Effector memory CD4-positive, alpha-beta T cell (primary cell): ENCODE measurements around the gene VMA21.

Experiments used
- DNase-seq, 3 donors: peaks; one replicate each; pipeline ENCODE4 v3.0.0-alpha.2; 2020
- H3K27ac ChIP-seq: 2 replicates; pipeline ENCODE4 v1.7.0; 2013; ENCODE audit warnings: mild to moderate bottlenecking, low read length, moderate library complexity; ENCODE audit not compliant: insufficient read depth, poor library complexity, severe bottlenecking
- H3K27me3 ChIP-seq: replicated peaks from 2 replicates; pipeline ENCODE4 v1.7.0; 2013; ENCODE audit warnings: mild to moderate bottlenecking, low read length; ENCODE audit not compliant: insufficient read depth, control insufficient read depth, poor library complexity, severe bottlenecking
- H3K36me3 ChIP-seq: 2 replicates; pipeline ENCODE4 v1.7.0; 2013; ENCODE audit warnings: mild to moderate bottlenecking, low read length, moderate library complexity; ENCODE audit not compliant: control insufficient read depth, insufficient read depth
- H3K4me1 ChIP-seq: 2 replicates; pipeline ENCODE4 v1.7.0; 2013; ENCODE audit warnings: low read length, mild to moderate bottlenecking; ENCODE audit not compliant: control insufficient read depth, insufficient read depth, poor library complexity, severe bottlenecking
- H3K4me3 ChIP-seq: 2 replicates; pipeline ENCODE4 v1.7.0; 2013; ENCODE audit warnings: low read length, low read depth, mild to moderate bottlenecking; ENCODE audit not compliant: insufficient read depth, poor library complexity, severe bottlenecking
- H3K9me3 ChIP-seq: 2 replicates; pipeline ENCODE4 v1.7.0; 2013; ENCODE audit warnings: mild to moderate bottlenecking, low read length, moderate library complexity; ENCODE audit not compliant: control insufficient read depth

Gene VMA21

GRCh38 chrX:151393514-151393913 is 3.5 kb upstream of the VMA21 start:
- Histone ChIP-seq H3K27me3 (no peaks in the 10 kb centered on the region), H3K4me1 (peaks cover 10% of the 10 kb centered on the region), H3K4me3 (no peak overlapping the region), H3K36me3 (no peaks in the 10 kb centered on the region), H3K9me3 (no peaks in the 10 kb centered on the region), H3K27ac (peak overlapping the region; percentile 42)
- peak; percentile 53 to 60 (median 56) for DNase-seq

GRCh38 chrX:151396042-151396824 is 773 bp upstream of the VMA21 start:
- Histone ChIP-seq H3K9me3 (no peaks in the 10 kb centered on the region), H3K4me3 (peak overlapping the region; percentile 49), H3K27ac (peak overlapping the region; percentile 84), H3K36me3 (no peaks in the 10 kb centered on the region), H3K4me1 (peaks cover 10% of the 10 kb centered on the region), H3K27me3 (no peaks in the 10 kb centered on the region)
- peak in 1 of 3 donors; percentile 3 for DNase-seq

- H3K27ac ChIP-seq = peak overlapping the region; percentile 73
- no peaks in the 10 kb centered on the region for H3K36me3 ChIP-seq
- H3K9me3 ChIP-seq = no peaks in the 10 kb centered on the region
- no peaks in the 10 kb centered on the region for H3K27me3 ChIP-seq
- H3K4me3 ChIP-seq = peak overlapping the region; percentile 65
- DNase-seq = no peak
- peaks cover 10% of the 10 kb centered on the region for H3K4me1 ChIP-seq
These were observed 700 bp downstream of the VMA21 start for GRCh38 chrX:151397741-151398070.

- H3K4me1 ChIP-seq = peaks cover 10% of the 10 kb centered on the region
- no peak overlapping the region for H3K4me3 ChIP-seq
These were observed 1.3 kb downstream of the VMA21 start for GRCh38 chrX:151398346-151398745.

GRCh38 chrX:151402719-151403390 is 5.8 kb downstream of the VMA21 start:
- H3K36me3 ChIP-seq = no peaks in the 10 kb centered on the region
- no peaks in the 10 kb centered on the region for H3K27me3 ChIP-seq
- DNase-seq = no peak
- no peak overlapping the region for H3K27ac ChIP-seq
- no peak overlapping the region for H3K4me3 ChIP-seq
- H3K9me3 ChIP-seq = no peaks in the 10 kb centered on the region
- H3K4me1 ChIP-seq = no peaks in the 10 kb centered on the region

More at GRCh38 chrX:151398346-151398745, 1.3 kb downstream of the VMA21 start:
- DNase-seq = no peak
- Histone ChIP-seq H3K27ac (no peak overlapping the region), H3K9me3 (no peaks in the 10 kb centered on the region), H3K27me3 (no peaks in the 10 kb centered on the region), H3K36me3 (no peaks in the 10 kb centered on the region)

- no peaks in the 10 kb centered on the region for H3K4me1 ChIP-seq
- no peaks in the 10 kb centered on the region for H3K9me3 ChIP-seq
- H3K36me3 ChIP-seq = no peaks in the 10 kb centered on the region
- no peaks in the 10 kb centered on the region for H3K27me3 ChIP-seq
- DNase-seq = no peak
- no peak overlapping the region for H3K4me3 ChIP-seq
- no peak overlapping the region for H3K27ac ChIP-seq
These were observed 19.6 kb downstream of the VMA21 start for GRCh38 chrX:151416579-151416978.

- Histone ChIP-seq H3K36me3 (no peaks in the 10 kb centered on the region), H3K9me3 (no peaks in the 10 kb centered on the region), H3K27ac (no peak overlapping the region), H3K4me3 (no peak overlapping the region), H3K4me1 (no peaks in the 10 kb centered on the region), H3K27me3 (no peaks in the 10 kb centered on the region)
- DNase-seq = no peak
These were observed 22.8 kb downstream of the VMA21 start for GRCh38 chrX:151419782-151420181.

GRCh38 chrX:151424505-151424904 is 27.5 kb downstream of the VMA21 start:
- H3K36me3 ChIP-seq = no peaks in the 10 kb centered on the region
- no peak overlapping the region for H3K27ac ChIP-seq
- H3K9me3 ChIP-seq = no peaks in the 10 kb centered on the region
- H3K4me1 ChIP-seq = no peaks in the 10 kb centered on the region
- no peaks in the 10 kb centered on the region for H3K27me3 ChIP-seq
- H3K4me3 ChIP-seq = no peak overlapping the region
- no peak for DNase-seq

GRCh38 chrX:151448509-151448908 is 51.5 kb downstream of the VMA21 start:
- no peak for DNase-seq
- Histone ChIP-seq H3K4me1 (no peaks in the 10 kb centered on the region), H3K36me3 (no peaks in the 10 kb centered on the region), H3K9me3 (no peaks in the 10 kb centered on the region), H3K27me3 (no peaks in the 10 kb centered on the region), H3K4me3 (no peak overlapping the region), H3K27ac (no peak overlapping the region)

GRCh38 chrX:151458824-151459223 is 61.8 kb downstream of the VMA21 start:
- Histone ChIP-seq H3K4me1 (no peaks in the 10 kb centered on the region), H3K36me3 (no peaks in the 10 kb centered on the region), H3K27me3 (no peaks in the 10 kb centered on the region), H3K9me3 (no peaks in the 10 kb centered on the region), H3K27ac (no peak overlapping the region), H3K4me3 (no peak overlapping the region)
- no peak for DNase-seq
